GM23248 (cell line): Measurements from ENCODE around the gene TOP1. TPM values are rescaled to one million over a fixed set of nuclear protein-coding genes. Genes with fewer than 3 reads are reported as not detected.
"Not testable (repeated sequence)": the region's sequence is repeated elsewhere in the genome, so short reads cannot be mapped to it uniquely, and the experiment has no call there.

Experiments used
- DNase-seq: peaks from one replicate; pipeline ENCODE4 v3.0.0-alpha.2; 2015
- H2AFZ ChIP-seq: fragments of 200-600 bp; sonication (generic); 2 replicates; pipeline ENCODE4 v1.6.1; 2016; ENCODE audit warnings: antibody characterized with exemption
- H3F3A ChIP-seq: fragments of 200-600 bp; sonication (generic); 2 replicates; pipeline ENCODE4 v1.6.1; 2016; ENCODE audit warnings: mild to moderate bottlenecking, antibody characterized with exemption, mixed run types; ENCODE audit not compliant: insufficient read depth
- H3K27ac ChIP-seq: fragments of 200-600 bp; sonication (generic); 2 replicates; pipeline ENCODE4 v1.5.1; 2016; ENCODE audit warnings: mild to moderate bottlenecking
- H3K27me3 ChIP-seq: fragments of 200-600 bp; sonication (generic); replicated peaks from 2 replicates; pipeline ENCODE4 v1.6.1; 2016; ENCODE audit warnings: mild to moderate bottlenecking; ENCODE audit not compliant: insufficient read depth
- H3K36me3 ChIP-seq: fragments of 200-600 bp; sonication (generic); 2 replicates; pipeline ENCODE4 v1.6.1; 2016; ENCODE audit warnings: low read depth, mild to moderate bottlenecking
- H3K4me1 ChIP-seq: fragments of 200-600 bp; sonication (generic); 2 replicates; pipeline ENCODE4 v1.6.1; 2016; ENCODE audit warnings: mild to moderate bottlenecking; ENCODE audit not compliant: insufficient read depth
- H3K4me2 ChIP-seq: fragments of 200-600 bp; sonication (generic); one replicate; pipeline ENCODE4 v1.6.1; 2016; ENCODE audit warnings: mild to moderate bottlenecking; ENCODE audit not compliant: unreplicated experiment
- H3K4me3 ChIP-seq: fragments of 200-600 bp; sonication (generic); 2 replicates; pipeline ENCODE4 v1.5.1; 2016; ENCODE audit warnings: mild to moderate bottlenecking
- H3K79me2 ChIP-seq: fragments of 200-600 bp; sonication (generic); 2 replicates; pipeline ENCODE4 v1.6.1; 2016; ENCODE audit warnings: mild to moderate bottlenecking; ENCODE audit not compliant: insufficient read depth
- H3K9ac ChIP-seq: fragments of 200-600 bp; sonication (generic); 2 replicates; pipeline ENCODE4 v1.6.1; 2016; ENCODE audit warnings: mild to moderate bottlenecking
- H3K9me2 ChIP-seq: fragments of 200-600 bp; sonication (generic); 2 replicates; pipeline ENCODE4 v1.6.1; 2016; ENCODE audit warnings: mixed run types, mild to moderate bottlenecking, moderate library complexity; ENCODE audit not compliant: insufficient read depth
- H3K9me3 ChIP-seq: fragments of 200-600 bp; sonication (generic); one replicate; pipeline ENCODE4 v1.6.1; 2017; ENCODE audit warnings: low read depth
- H4K20me1 ChIP-seq: fragments of 200-600 bp; sonication (generic); 2 replicates; pipeline ENCODE4 v1.6.0; 2016; ENCODE audit not compliant: insufficient read depth
- EZH2 ChIP-seq: fragments of 200-600 bp; sonication (generic); IDR thresholded peaks from 2 replicates; pipeline ENCODE4 v1.6.1; 2018; ENCODE audit warnings: antibody characterized with exemption, mild to moderate bottlenecking; ENCODE audit not compliant: insufficient read depth, poor library complexity, severe bottlenecking
- EZH2phosphoT487 ChIP-seq: fragments of 200-600 bp; sonication (generic); IDR thresholded peaks from 2 replicates; pipeline ENCODE4 v1.6.1; 2018; ENCODE audit warnings: antibody characterized with exemption, moderate library complexity, mild to moderate bottlenecking, low read depth; ENCODE audit not compliant: insufficient read depth
- WGBS, 2 experiments: methylation state at CpG; one replicate each; pipeline ENCODE4 v1.1.6; 2015 to 2017; ENCODE audit warnings: low lambda C conversion rate in 2 of 2, low coverage in 1 of 2; ENCODE audit errors: missing lambda C conversion rate in 2 of 2; 5-methylcytosine and 5-hydroxymethylcytosine counted together
- in situ Hi-C: fragments of 300-500 bp; cut with MboI; formaldehyde crosslinking; loops from 2 replicates; pipeline ENCODE4 v1.15.0; 2020
- polyA plus RNA-seq: library from polyadenylated mRNA; unstranded; fragments of >200 nt; fragmentation: Nextera tagmentation; extraction: Ambion mirVana; gene quantifications from 2 replicates; pipeline ENCODE4 v1.2.1, GENCODE V29; 2016
- total RNA-seq: library from RNA; depleted of rRNA; stranded (reverse); fragments of >200 nt; shearing (Covaris generic); gene quantifications from 2 replicates; pipeline ENCODE4 v1.2.3, GENCODE V29; 2014

TOP1 gene
- total and polyA plus RNA-seq, 2 experiments from 2014 or later, result 9.0 to 17.9 TPM

DNA sequence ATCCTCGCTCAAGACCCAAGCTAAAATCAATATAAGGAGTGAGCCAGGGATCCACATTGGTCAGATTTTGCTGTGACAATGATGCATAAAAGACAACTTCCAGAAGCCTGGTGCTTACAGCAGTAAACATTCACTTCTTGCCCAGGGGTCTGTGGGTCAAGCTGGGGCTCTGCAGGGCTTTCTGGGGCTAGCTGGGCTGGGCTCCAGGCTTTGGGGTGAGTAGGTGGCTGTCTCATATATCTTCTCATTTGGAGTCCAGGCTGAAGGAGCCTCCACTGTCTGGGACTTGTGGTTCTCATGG lies 25.8 kb upstream of the TOP1 start:
- Histone ChIP-seq H3K79me2 (no peaks in the 10 kb centered on the region), H3K9me2 (no peaks in the 10 kb centered on the region), H3K27me3 (no peaks in the 10 kb centered on the region), H3K4me2 (peak overlapping the region; percentile 81), H3K4me3 (peak overlapping the region; percentile 57), H2AFZ (peak overlapping the region; percentile 80), H3K36me3 (no peaks in the 10 kb centered on the region), H3F3A (peaks cover 27% of the 10 kb centered on the region), H3K9me3 (no peaks in the 10 kb centered on the region), H3K4me1 (peaks cover 35% of the 10 kb centered on the region), H4K20me1 (no peaks in the 10 kb centered on the region), H3K27ac (peak overlapping the region; percentile 97), H3K9ac (peak overlapping the region; percentile 79)
- no peak for TF ChIP-seq EZH2
- no peak for TF ChIP-seq EZH2phosphoT487
- DNase-seq, result no peak
- in situ Hi-C loops, result no loop called here
- 91 to 96% methylated on average over 1 of the region's 1 CpG for WGBS, 2 experiments

DNA sequence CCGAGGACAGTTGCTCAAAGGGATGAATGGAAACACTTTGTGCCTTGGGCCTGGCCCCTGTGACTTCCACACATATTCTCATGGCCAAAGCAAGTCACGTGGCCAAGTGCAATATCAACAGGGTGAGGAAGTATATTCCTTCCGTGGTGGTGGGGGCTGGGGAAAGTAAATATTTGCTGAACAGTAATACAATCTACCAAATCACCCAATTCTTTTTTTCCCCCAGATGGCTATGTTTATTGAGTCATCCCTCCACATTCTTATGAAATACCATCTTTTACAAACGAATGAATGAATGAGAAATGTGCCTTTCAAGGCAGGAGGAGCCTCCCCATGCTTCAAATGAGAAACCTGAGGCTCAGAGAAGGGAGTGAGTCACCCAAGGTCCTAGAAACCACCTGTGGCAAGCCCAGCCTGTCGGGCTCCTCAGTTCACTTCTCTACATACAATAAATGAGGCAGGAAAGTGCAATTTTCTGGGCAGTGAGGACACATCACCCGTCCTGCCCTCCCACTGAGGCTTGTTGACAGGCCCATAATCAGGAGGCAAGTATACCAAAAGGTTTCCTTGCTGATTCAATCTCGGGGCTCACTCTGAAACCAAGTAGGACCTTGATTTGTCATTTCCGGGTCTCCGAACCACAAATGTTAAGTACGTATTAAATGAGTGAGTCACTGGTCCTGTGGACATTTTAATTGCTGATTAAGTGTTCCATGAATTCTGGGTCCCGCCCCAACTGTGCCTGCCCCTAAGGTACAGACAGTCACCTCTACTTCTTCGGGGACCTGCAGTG lies 25.3 kb upstream of the TOP1 start:
- Histone ChIP-seq H3K4me1 (peaks cover 40% of the 10 kb centered on the region), H3F3A (peaks cover 27% of the 10 kb centered on the region), H3K36me3 (no peaks in the 10 kb centered on the region), H3K4me3 (peak overlapping the region; percentile 57), H2AFZ (peak overlapping the region; percentile 80), H3K9me3 (no peaks in the 10 kb centered on the region), H4K20me1 (no peaks in the 10 kb centered on the region), H3K9me2 (no peaks in the 10 kb centered on the region), H3K9ac (peak overlapping the region; percentile 79), H3K27ac (peak overlapping the region; percentile 97), H3K79me2 (no peaks in the 10 kb centered on the region), H3K4me2 (peak overlapping the region; percentile 81), H3K27me3 (no peaks in the 10 kb centered on the region)
- 1% methylated on average over 12 of the region's 12 CpGs for WGBS, 2 experiments
- DNase-seq, result peak; percentile 97
- TF ChIP-seq EZH2phosphoT487 (peak; percentile 96), EZH2 (no peak)
- in situ Hi-C loops, result no loop called here

DNA sequence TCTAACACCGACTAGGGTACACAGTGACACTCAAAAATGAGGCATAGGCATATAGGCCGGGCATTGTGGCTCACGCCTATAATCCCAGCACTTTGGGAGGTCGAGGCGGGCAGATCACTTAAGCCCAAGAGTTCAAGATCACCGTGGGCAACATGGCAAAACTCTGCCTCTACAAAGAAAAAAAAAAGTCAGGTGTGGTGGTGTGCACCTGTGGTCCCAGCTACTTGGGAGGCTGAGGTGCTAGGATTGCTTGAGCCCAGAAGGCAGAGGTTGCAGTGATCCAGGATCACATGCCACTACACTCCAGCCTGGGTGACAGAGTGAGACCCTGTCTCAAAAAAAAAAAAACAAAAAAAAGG lies 24.7 kb upstream of the TOP1 start:
- H2AFZ ChIP-seq, H3K79me2 ChIP-seq, DNase-seq, H3K9me3 ChIP-seq, H4K20me1 ChIP-seq, in situ Hi-C loops, H3K36me3 ChIP-seq, H3K9me2 ChIP-seq, H3K27me3 ChIP-seq: not testable (repeated sequence)
- peak overlapping the region; percentile 57 for H3K4me3 ChIP-seq
- peak overlapping the region; percentile 97 for H3K27ac ChIP-seq
- 65 to 66% methylated on average over 6 of the region's 6 CpGs for WGBS, 2 experiments
- H3F3A ChIP-seq, result peaks cover 27% of the 10 kb centered on the region
- H3K4me1 ChIP-seq, result peaks cover 43% of the 10 kb centered on the region
- H3K4me2 ChIP-seq, result peak overlapping the region; percentile 81
- H3K9ac ChIP-seq, result peak overlapping the region; percentile 79

DNA sequence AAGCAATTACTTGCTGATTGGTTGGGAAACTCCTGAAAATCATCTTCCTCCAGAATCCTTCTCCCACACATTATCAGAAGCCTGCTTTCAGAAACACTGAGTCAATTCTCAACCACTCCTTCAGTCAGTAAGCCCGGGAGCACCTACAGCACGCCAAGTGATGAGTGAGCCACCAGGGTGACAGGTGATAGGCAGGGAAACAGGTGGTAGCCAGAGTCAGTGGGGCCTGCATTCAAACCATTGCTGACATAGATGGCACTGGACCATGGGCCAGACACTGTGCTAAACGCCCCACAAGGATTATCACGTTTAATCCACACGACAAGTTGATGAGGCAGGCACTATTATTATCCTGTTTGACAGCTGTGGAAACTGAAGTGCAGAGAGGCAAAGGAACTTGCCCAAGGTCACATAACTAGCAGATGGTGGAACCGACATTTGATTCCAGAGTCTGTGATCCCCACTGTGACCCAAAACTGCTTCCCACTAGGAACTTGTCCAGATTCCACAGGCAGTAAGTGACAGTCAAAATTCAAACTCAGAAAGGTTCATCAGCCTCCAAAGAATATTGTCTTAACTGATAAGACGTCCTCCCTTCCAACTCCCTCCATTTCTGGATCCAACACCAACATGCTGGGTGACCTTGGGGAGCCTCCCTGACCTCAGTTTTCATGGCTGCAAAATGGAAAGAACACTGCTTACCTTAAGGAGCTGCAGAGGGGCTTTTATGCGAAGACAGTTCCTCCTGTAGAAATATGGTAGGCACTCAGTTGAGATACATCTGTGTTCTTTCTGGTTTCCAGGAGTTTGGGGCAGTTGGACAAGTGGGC lies 23.9 kb upstream of the TOP1 start:
- Histone ChIP-seq H3F3A (peaks cover 27% of the 10 kb centered on the region), H3K9ac (no peak overlapping the region), H4K20me1 (no peaks in the 10 kb centered on the region), H3K4me1 (peaks cover 45% of the 10 kb centered on the region), H3K4me2 (peak overlapping the region; percentile 81), H3K27me3 (no peaks in the 10 kb centered on the region), H2AFZ (no peak overlapping the region), H3K9me2 (no peaks in the 10 kb centered on the region), H3K9me3 (no peaks in the 10 kb centered on the region), H3K27ac (peak overlapping the region; percentile 97; the same call in 1 of the 2 replicates), H3K36me3 (no peaks in the 10 kb centered on the region), H3K79me2 (no peaks in the 10 kb centered on the region), H3K4me3 (no peak overlapping the region)
- TF ChIP-seq EZH2, result no peak
- TF ChIP-seq EZH2phosphoT487, result no peak
- in situ Hi-C loops, result no loop called here
- peak; percentile 52 for DNase-seq
- WGBS, 2 experiments, result 44 to 47% methylated on average over 8 of the region's 8 CpGs
